ENCODE measurements around the gene NARS2.

DNA sequence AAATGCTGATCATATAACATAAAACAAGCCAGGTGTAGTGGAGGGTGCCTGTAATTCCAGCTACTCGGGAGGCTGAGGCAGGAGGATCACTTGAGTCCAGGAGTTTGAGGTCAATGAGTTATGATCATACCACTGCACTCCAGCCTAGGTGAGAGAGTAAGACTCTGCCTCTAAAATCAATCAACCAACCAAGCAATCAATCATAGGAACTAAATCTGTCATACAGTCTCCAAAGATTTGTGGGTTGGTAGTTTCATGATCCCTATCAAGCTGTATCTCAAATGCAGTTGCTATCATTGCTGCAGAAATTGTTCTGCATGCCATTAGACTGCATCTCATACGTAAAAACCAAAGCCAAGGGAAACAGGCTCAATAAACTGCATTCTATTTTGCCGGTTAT lies 33.1 kb downstream of the NARS2 start:
- no peak for TF ChIP-seq POLR2A (IDR thresholded peaks at IDR 0.05)
- TF ChIP-seq, protein P1, sequence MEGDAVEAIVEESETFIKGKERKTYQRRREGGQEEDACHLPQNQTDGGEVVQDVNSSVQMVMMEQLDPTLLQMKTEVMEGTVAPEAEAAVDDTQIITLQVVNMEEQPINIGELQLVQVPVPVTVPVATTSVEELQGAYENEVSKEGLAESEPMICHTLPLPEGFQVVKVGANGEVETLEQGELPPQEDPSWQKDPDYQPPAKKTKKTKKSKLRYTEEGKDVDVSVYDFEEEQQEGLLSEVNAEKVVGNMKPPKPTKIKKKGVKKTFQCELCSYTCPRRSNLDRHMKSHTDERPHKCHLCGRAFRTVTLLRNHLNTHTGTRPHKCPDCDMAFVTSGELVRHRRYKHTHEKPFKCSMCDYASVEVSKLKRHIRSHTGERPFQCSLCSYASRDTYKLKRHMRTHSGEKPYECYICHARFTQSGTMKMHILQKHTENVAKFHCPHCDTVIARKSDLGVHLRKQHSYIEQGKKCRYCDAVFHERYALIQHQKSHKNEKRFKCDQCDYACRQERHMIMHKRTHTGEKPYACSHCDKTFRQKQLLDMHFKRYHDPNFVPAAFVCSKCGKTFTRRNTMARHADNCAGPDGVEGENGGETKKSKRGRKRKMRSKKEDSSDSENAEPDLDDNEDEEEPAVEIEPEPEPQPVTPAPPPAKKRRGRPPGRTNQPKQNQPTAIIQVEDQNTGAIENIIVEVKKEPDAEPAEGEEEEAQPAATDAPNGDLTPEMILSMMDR (IDR thresholded peaks at IDR 0.05): no peak
